Subcutaneous preadipocyte (primary cell): ENCODE measurements around the gene RALA. TPM values are rescaled to one million over a fixed set of nuclear protein-coding genes. Genes with fewer than 3 reads are reported as not detected.

Experiments used
- total RNA-seq: library from RNA; depleted of rRNA; stranded (reverse); fragments of >200 nt; gene quantifications from 2 replicates; pipeline ENCODE4 v1.2.3, GENCODE V29; 2012

RALA gene
- 19.5 and 25.2 TPM in 2 replicates for total RNA-seq

GRCh38 chr7:39623047-39623731 is at the start of gene RALA:
Gene RALA, plus strand, starts transcription at chr7:39623572. Its CDS starts 63,096 bp downstream, at chr7:39686668.

Other genes starting within 250 kb of the RALA start
- 25.0 and 33.8 TPM in 2 replicates for gene YAE1, start 57.2 kb upstream of the RALA start, total RNA-seq